ENCODE measurements around the gene PPFIBP1.

The PPFIBP1 gene

DNA sequence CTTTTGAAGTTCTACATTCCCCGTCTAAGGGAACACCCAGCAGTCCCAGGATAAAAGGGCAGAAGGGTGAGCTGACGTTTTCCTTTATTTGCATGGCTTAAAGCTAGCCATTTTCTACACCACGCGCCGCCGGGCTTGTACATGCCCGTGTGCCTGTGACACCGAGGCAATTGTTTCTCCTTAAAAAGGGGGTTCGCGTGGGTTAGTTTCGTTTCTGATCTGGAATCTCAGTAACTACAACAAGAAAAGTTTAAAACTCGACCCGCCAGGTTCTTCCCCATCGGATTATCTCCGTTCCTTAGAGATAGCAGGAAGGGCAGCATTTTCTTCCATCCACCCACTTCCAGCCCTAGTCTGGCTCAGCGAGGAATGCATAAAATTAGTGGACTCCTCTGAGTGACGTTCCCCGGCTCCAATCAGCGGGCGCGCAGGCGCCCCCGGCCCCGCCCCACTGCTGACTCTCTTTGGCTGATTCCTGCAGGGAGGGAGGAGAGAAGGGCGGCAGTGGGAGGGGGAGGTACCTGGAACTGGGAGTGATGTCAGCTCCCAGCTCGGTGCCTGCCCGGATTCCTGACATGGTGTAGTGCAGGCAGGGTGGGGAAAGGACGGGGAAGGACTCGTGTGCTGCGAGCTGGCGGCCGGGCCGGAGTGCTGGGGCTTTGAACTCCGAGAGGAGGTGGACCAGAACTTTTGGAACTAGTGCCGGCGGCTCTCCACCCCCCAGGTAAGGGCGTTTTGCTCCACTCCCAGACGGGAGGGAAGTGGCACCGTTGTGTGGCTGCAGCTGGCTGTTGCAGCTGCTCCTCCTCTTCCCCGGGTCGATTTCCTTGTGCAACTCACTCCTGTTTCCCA, at the start of gene PPFIBP1:
PPFIBP1 (plus strand) TSS at position 565 of the 852 bp plus-strand sequence. CDS start 109,191 bp downstream, outside the sequence.
- H3K27ac ChIP-seq (ENCODE audit: poor library complexity, severe bottlenecking): peak within 1 kb of the TSS; percentile 67
- no peaks in the 10 kb centered on the region for H3K9me3 ChIP-seq (ENCODE audit: severe bottlenecking)
- H3K4me1 ChIP-seq (ENCODE audit: insufficient read depth, poor library complexity, severe bottlenecking): peaks cover 4% of the 10 kb centered on the region
- peak; percentile 87 for DNase-seq (ENCODE audit: low spot score)
- TF ChIP-seq, protein P1, sequence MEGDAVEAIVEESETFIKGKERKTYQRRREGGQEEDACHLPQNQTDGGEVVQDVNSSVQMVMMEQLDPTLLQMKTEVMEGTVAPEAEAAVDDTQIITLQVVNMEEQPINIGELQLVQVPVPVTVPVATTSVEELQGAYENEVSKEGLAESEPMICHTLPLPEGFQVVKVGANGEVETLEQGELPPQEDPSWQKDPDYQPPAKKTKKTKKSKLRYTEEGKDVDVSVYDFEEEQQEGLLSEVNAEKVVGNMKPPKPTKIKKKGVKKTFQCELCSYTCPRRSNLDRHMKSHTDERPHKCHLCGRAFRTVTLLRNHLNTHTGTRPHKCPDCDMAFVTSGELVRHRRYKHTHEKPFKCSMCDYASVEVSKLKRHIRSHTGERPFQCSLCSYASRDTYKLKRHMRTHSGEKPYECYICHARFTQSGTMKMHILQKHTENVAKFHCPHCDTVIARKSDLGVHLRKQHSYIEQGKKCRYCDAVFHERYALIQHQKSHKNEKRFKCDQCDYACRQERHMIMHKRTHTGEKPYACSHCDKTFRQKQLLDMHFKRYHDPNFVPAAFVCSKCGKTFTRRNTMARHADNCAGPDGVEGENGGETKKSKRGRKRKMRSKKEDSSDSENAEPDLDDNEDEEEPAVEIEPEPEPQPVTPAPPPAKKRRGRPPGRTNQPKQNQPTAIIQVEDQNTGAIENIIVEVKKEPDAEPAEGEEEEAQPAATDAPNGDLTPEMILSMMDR (IDR thresholded peaks at IDR 0.05; ENCODE audit: poor library complexity, severe bottlenecking): no peak
- ATAC-seq (ENCODE audit: low read depth): peak; percentile 93
- no peaks in the 10 kb centered on the region for H3K27me3 ChIP-seq (ENCODE audit: insufficient read depth, poor library complexity, severe bottlenecking)
- no peaks in the 10 kb centered on the region for H3K36me3 ChIP-seq (ENCODE audit: low read depth)
- peak within 1 kb of the TSS; percentile 57 for H3K4me3 ChIP-seq (ENCODE audit: severe bottlenecking)

DNA sequence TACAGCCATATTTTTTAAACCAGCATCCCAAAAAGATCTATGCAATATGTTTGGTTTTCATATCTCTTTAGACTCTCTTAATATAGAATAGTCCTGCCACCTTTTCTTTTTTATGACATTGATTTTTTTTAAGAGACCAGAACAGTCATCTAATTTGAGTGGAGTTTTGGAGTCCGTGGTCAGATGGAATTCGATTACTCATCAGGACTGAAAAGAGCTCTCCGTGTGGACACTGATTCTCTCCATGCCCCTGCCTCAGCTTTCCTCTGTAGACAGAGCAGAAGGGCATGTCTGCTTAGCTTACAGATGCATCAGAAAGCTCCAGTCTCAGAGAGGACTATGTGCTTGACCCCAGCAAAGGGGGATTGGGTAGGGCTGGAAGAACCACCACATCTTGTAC, 49.7 kb upstream of the PPFIBP1 start:
- Histone ChIP-seq H3K9me3 (ENCODE audit: severe bottlenecking) (no peaks in the 10 kb centered on the region), H3K27me3 (ENCODE audit: insufficient read depth, poor library complexity, severe bottlenecking) (no peaks in the 10 kb centered on the region), H3K36me3 (ENCODE audit: low read depth) (no peaks in the 10 kb centered on the region), H3K27ac (ENCODE audit: poor library complexity, severe bottlenecking) (no peak overlapping the region), H3K4me3 (ENCODE audit: severe bottlenecking) (no peak overlapping the region), H3K4me1 (ENCODE audit: insufficient read depth, poor library complexity, severe bottlenecking) (no peaks in the 10 kb centered on the region)
- TF ChIP-seq, protein P1 (IDR thresholded peaks at IDR 0.05; ENCODE audit: poor library complexity, severe bottlenecking): no peak
- DNase-seq (ENCODE audit: low spot score) (no peak), ATAC-seq (ENCODE audit: low read depth) (peak; percentile 50; the same call in 1 of the 3 replicates)

- Histone ChIP-seq H3K27me3 (ENCODE audit: insufficient read depth, poor library complexity, severe bottlenecking) (no peaks in the 10 kb centered on the region), H3K9me3 (ENCODE audit: severe bottlenecking) (no peaks in the 10 kb centered on the region), H3K27ac (ENCODE audit: poor library complexity, severe bottlenecking) (no peak overlapping the region), H3K4me3 (ENCODE audit: severe bottlenecking) (no peak overlapping the region), H3K36me3 (ENCODE audit: low read depth) (no peaks in the 10 kb centered on the region), H3K4me1 (ENCODE audit: insufficient read depth, poor library complexity, severe bottlenecking) (no peaks in the 10 kb centered on the region)
- TF ChIP-seq, protein P1 (IDR thresholded peaks at IDR 0.05; ENCODE audit: poor library complexity, severe bottlenecking): no peak
- no peak for DNase-seq (ENCODE audit: low spot score)
- ATAC-seq (ENCODE audit: low read depth): no peak
Measured at GRCh38 chr12:27477049-27477448, 47.0 kb upstream of the PPFIBP1 start.

DNA sequence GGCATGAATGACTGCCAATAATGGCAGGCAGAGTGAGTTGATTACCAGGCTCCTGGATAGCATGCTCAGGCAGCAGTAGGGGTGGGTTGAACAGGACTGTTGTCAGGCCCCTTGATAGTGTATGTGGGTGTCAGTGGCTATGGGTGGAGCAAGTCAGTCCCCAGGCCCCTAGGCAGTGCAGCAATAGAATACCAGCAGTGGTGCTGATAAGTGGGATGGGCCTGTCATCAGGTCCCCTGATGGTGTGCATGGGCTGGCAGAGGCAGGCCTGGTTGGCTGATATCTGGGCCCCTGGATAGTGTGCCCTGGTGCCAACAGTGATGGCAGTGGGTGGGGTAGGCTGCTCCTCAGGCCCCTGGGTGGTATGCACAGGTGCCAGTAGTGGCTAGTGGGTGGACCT, 45.1 kb upstream of the PPFIBP1 start:
- no peak for DNase-seq (ENCODE audit: low spot score)
- Histone ChIP-seq H3K27me3 (ENCODE audit: insufficient read depth, poor library complexity, severe bottlenecking) (no peaks in the 10 kb centered on the region), H3K4me1 (ENCODE audit: insufficient read depth, poor library complexity, severe bottlenecking) (no peaks in the 10 kb centered on the region), H3K4me3 (ENCODE audit: severe bottlenecking) (no peak overlapping the region), H3K9me3 (ENCODE audit: severe bottlenecking) (no peaks in the 10 kb centered on the region), H3K36me3 (ENCODE audit: low read depth) (no peaks in the 10 kb centered on the region), H3K27ac (ENCODE audit: poor library complexity, severe bottlenecking) (no peak overlapping the region)
- TF ChIP-seq, protein P1 (IDR thresholded peaks at IDR 0.05; ENCODE audit: poor library complexity, severe bottlenecking): no peak
- ATAC-seq (ENCODE audit: low read depth): no peak

DNA sequence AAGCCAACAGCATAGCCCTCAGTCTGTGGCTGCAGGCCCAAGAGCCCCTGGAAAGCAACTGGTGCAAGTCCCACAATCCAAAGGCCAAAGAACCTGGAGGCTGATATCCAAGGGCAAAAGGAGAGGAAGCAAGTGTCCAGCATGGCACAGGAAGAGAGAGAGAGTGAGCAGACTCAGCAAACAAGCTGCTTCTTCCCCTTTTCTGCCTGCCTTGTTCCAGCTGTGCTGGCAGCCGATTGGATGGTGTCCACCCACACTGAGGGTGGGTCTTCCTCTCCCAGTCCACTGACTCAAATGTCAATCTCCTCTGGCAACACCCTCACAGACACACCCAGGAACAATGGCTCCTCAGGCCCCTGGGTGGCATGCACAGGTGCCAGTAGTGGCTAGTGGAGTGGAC, 44.0 kb upstream of the PPFIBP1 start:
- DNase-seq (ENCODE audit: low spot score) (no peak), ATAC-seq (ENCODE audit: low read depth) (no peak)
- Histone ChIP-seq H3K27ac (ENCODE audit: poor library complexity, severe bottlenecking) (no peak overlapping the region), H3K4me1 (ENCODE audit: insufficient read depth, poor library complexity, severe bottlenecking) (no peaks in the 10 kb centered on the region), H3K4me3 (ENCODE audit: severe bottlenecking) (no peak overlapping the region), H3K27me3 (ENCODE audit: insufficient read depth, poor library complexity, severe bottlenecking) (no peaks in the 10 kb centered on the region), H3K36me3 (ENCODE audit: low read depth) (no peaks in the 10 kb centered on the region), H3K9me3 (ENCODE audit: severe bottlenecking) (no peaks in the 10 kb centered on the region)
- TF ChIP-seq, protein P1 (IDR thresholded peaks at IDR 0.05; ENCODE audit: poor library complexity, severe bottlenecking): no peak

Measured in RWPE2 (cell line).